NK-92 (cell line): ENCODE data around the gene IGFBP4.

ENCODE experiments used
- DNase-seq: peaks from one replicate; lab custom pipeline; 2025; ENCODE audit not compliant: unreplicated experiment; lab: John Stamatoyannopoulos, UW

The IGFBP4 gene

DNA sequence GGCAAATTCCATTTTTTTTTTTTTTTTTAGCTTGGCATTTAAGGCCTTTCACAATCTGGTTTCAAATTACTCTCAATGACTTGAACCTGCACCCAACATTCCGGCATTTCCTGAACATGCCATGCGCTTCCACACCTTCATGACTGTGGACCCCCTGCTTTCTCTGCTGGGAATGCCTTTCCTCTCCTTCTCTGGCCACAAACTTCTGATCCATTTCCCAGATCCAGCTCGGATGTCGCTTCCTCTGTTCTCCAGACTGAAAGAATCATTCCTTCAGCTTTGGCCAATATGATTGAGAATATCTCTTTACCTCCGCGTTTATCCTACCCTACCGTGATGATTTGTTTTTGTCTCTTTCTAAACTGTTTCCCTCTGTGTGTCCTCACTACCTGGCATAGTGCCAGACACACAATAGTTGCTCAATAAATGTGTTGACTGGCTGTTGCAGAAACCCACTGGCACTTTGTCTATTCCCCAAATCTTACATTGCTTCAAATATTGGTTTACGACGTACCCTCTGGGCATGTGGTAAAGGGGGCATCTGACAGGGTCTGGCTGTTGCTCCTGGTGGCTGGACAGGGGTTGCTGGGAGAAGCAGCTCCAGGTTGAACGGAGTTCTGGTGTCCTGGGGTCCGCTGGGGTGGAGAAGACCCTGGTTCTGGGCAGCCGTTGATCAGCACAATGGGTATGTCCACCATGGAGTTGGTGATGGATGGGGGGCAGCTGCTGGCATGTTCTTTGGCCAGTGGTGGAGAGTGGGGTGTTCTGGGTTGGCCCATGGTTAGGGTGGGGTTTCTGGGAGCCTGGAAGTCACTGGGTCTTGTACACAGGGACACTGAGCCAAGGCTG is 43.5 kb downstream of the IGFBP4 start:
- DNase-seq, result no peak

GRCh38 chr17:40487371-40488020 is 44.2 kb downstream of the IGFBP4 start:
- no peak for DNase-seq

DNA sequence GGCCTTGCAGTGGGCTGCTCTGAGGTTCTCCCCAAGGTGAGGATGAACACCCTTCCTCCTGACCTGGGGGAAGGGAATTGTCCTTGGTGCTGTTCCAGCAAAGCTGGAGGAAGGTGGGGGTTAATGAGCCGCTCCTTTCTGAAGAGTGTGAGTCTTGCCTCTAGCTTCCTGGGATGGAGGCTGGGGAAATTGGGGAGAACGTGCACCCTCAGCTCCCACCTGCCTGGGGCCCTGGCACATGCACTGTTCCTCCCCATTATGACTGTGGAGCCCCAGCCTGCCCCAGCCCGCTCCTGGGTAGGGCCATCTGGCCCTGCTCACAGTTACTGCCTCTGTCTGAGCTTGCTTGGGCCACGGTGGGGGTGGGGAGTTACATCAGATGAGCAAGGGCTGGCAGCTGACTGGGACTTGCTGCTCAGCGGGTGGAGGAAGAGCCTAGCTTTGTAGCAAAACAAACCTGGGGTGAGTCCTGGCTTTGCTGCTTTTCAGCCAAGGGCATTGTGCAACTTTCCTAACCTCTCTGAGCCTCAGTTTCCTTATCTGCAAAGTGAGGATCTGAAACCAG is 47.1 kb downstream of the IGFBP4 start:
- DNase-seq, result no peak

DNA sequence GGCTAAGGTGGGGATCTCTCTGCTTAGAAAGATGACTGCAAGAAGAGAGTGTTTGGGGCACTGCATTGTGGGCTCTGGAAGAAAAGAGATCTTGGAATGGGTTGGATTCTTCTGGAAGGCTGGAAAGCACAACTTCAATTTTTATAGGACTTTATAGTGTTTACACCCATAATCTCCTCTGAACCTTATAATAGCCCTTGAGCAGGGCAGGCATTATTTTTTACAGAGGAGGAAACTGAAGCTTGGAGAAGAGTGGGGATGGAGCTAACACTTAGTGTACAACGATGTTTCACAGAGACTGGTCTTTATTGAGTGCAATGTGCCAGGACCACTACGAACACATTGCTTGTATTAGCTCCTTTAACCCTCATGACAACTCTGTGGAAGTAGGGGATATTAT is 47.7 kb downstream of the IGFBP4 start:
- DNase-seq, result no peak

- DNase-seq, result no peak
These were observed 48.2 kb downstream of the IGFBP4 start for GRCh38 chr17:40491486-40491885.

DNA sequence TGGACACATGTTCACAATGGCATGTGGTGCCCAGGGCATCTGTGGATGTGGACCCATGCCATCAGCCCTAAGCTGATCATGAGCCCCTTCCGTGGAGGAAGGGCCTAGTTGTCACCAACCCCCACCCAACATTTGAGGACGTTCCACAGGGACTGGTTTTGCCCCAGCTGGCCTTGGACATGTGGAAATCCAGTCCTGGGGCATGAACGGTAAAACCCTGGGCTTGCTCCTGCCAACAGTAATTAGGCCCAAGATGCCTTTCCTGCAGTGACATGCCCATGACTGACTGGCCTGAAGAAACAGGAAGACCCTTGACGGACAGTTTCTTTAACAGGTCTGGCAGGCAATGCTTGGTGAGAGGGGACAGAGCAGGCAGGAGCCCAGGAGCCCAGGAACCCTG is 50.4 kb downstream of the IGFBP4 start:
- DNase-seq, result no peak

DNA sequence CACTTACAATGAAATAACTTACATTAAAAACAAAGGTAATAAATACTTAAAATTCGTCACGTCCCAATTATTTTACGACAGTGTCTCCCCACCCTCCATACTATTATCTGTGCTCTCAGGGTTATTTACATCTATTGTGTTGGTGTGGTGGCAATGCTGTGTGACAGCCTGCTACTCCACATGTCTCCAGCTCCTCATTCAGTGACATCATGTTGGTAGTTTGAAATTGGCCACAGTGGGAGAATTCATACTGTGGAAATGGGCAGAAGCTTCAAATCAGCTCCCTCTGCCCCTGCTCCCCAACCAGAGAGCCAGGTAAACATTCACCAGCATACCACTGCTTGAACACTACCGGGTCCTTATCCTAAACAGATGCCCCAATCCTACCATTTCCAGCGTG is 51.9 kb downstream of the IGFBP4 start:
- DNase-seq, result no peak

DNA sequence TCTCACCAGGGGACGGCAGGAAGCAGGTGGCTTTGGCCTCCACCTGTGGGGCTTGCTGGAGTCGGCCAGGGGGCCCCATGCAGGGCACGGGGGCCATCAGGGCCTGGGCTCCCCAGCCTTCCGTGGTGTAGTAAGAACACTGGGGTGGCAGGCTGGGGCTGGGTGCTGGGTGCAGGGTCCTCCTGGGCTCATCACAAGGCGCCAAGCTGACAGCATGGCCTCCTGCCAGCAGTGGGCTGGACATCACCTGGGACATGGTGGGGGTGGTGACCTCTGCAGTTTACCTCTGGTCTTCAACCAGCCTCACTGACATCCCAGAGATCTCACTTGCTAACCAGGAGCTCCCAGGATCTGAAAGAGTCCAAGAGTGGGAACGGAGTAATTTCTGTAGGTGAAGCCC is 52.9 kb downstream of the IGFBP4 start:
- no peak for DNase-seq

GRCh38 chr17:40496634-40497420 is 53.6 kb downstream of the IGFBP4 start:
- DNase-seq, result no peak

DNA sequence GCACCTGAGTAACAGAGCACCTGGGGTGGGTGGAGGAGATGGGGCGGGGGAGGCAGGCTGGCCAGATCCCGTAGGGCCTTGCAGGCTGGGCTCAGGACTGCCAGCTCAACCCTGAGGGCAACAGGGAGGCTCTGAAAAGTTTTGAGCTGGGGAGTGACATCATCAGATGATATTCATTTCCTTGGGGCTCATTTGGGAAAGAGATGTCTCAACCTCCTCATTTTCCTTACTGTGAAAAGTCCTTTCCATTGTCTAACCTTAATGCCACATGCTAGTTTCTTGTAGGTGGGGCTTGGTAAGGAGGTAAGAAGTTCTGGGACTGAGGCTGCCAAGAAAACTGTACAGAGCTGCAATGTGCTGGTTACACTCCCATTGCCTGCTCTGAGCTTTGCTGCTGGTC is 54.4 kb downstream of the IGFBP4 start:
- no peak for DNase-seq

DNA sequence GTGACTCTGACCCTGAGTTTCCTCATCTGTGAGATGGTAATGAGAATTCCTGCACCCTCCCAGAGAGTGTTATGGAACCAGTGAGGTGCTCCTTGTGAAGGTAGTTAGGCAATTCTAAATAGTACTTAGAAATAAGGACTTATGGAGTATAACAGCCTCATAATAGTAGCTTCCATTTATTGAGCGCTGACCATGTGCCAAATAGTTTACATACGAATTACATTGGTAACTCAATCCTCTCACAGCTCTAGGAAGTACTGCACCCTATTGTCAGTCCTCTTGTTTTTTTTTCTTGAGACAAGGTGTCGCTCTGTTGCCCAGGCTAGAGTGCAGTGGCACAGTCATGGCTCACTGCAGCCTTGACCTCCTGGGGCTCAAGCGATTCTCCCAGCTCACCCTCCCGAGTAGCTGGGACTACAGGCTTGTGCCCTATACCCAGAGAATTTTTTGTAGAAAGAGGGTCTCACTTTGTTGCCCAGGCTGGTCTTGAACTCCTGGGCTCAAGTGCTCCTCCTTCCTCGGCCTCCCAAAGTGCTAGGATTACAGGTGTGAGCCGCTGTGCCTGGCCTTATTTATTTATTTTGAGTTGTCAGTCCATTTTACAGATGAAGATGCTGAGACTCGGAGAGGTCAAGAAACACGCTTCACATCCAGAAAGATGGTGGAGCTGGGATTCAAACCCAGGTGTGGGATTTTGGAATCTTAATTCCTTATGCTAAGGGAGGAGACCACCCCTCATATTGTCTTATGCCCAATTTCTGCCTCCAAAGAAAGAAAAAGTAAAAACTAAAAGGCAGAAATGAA is 55.2 kb downstream of the IGFBP4 start:
- DNase-seq, result no peak

DNA sequence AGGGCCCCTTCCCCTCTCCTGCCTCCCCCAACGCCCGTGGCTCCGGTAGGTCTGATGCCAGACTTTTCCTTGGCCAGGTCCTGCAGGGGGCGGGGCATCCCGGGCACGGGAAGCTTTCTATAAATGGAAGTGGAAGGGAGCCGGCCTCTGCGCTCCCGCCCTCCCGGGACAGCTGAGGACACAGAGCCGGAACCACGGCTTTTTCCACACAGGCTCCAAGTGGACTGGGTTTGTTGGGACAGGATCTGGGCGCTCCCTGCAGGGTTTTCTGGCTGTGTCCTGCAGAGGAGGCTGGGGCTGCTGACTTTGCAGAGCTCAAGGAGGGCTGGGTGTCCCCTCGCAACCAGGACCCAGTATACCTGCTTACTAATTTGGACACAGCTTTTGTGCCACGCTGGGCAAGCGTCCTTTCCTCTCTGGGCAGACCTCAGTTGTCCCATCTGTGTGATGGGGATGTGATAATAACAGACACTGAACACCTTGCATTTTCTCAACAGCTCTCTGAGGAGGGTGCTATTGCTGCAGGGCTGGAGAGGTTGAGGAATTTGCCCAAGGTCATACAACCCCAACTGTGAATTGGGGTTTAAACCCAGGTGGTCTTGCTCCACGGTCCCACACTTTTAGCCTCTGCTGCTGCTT is 56.4 kb downstream of the IGFBP4 start:
- DNase-seq, result no peak

- DNase-seq, result no peak
These were observed 56.9 kb downstream of the IGFBP4 start for GRCh38 chr17:40500190-40500589.

- DNase-seq, result no peak
These were observed 57.5 kb downstream of the IGFBP4 start for GRCh38 chr17:40500709-40501108.

- no peak for DNase-seq
These were observed 58.3 kb downstream of the IGFBP4 start, which contains the start of gene TNS4 for GRCh38 chr17:40501499-40501911. Gene TNS4, minus strand, starts transcription at chr17:40501623. Its CDS starts 5,198 bp downstream, at chr17:40496425.

GRCh38 chr17:40502716-40503115 is 59.5 kb downstream of the IGFBP4 start:
- no peak for DNase-seq

GRCh38 chr17:40503154-40503553 is 59.9 kb downstream of the IGFBP4 start:
- no peak for DNase-seq

GRCh38 chr17:40506786-40507185 is 63.5 kb downstream of the IGFBP4 start:
- DNase-seq, result no peak
